Stimulated activated CD8-positive, alpha-beta memory T cell treated with anti-CD3 and anti-CD28 coated beads, Interleukin-15, amount 100 ng/mL, for 24 hours (primary cell): ENCODE measurements around the gene GNB5.
"Not testable (repeated sequence)": the region's sequence is repeated elsewhere in the genome, so short reads cannot be mapped to it uniquely, and the experiment has no call there.

Source experiments
- DNase-seq: peaks from one replicate; pipeline ENCODE4 v3.0.0-alpha.2; 2020; ENCODE audit warnings: low read depth

Gene GNB5

GRCh38 chr15:52191207-52191606 is at the start of gene GNB5:
Gene GNB5, minus strand, starts transcription at chr15:52191392. Its CDS starts 6,716 bp downstream, at chr15:52184676.
- DNase-seq = no peak

- no peak for DNase-seq
Measured at GRCh38 chr15:52240166-52240565, 49.0 kb upstream of the GNB5 start.

- DNase-seq = not testable (repeated sequence)
Measured at GRCh38 chr15:52238989-52239525, 47.9 kb upstream of the GNB5 start.

GRCh38 chr15:52238149-52238548 is 47.0 kb upstream of the GNB5 start:
- no peak for DNase-seq

GRCh38 chr15:52236013-52236412 is 44.8 kb upstream of the GNB5 start:
- DNase-seq = no peak

GRCh38 chr15:52234596-52235541 is 43.7 kb upstream of the GNB5 start:
- no peak for DNase-seq

GRCh38 chr15:52233405-52233804 is 42.2 kb upstream of the GNB5 start:
- DNase-seq = no peak

GRCh38 chr15:52232327-52232726 is 41.1 kb upstream of the GNB5 start:
- no peak for DNase-seq

GRCh38 chr15:52230073-52230472 is 38.9 kb upstream of the GNB5 start:
- no peak for DNase-seq

- no peak for DNase-seq
Measured at GRCh38 chr15:52228921-52229320, 37.7 kb upstream of the GNB5 start.

- no peak for DNase-seq
Measured at GRCh38 chr15:52227456-52227855, 36.3 kb upstream of the GNB5 start.

- no peak for DNase-seq
Measured at GRCh38 chr15:52225230-52225629, 34.0 kb upstream of the GNB5 start.

- no peak for DNase-seq
Measured at GRCh38 chr15:52224211-52224610, 33.0 kb upstream of the GNB5 start.

- DNase-seq = no peak
Measured at GRCh38 chr15:52221730-52222129, 30.5 kb upstream of the GNB5 start.

- no peak for DNase-seq
Measured at GRCh38 chr15:52220937-52221660, 29.9 kb upstream of the GNB5 start.

- no peak for DNase-seq
Measured at GRCh38 chr15:52220251-52220650, 29.1 kb upstream of the GNB5 start.

GRCh38 chr15:52218816-52219215 is 27.6 kb upstream of the GNB5 start:
- no peak for DNase-seq

GRCh38 chr15:52218371-52218770 is 27.2 kb upstream of the GNB5 start:
- no peak for DNase-seq

GRCh38 chr15:52217186-52217585 is 26.0 kb upstream of the GNB5 start:
- no peak for DNase-seq

- no peak for DNase-seq
Measured at GRCh38 chr15:52214553-52214952, 23.4 kb upstream of the GNB5 start.

- DNase-seq = no peak
Measured at GRCh38 chr15:52213206-52213605, 22.0 kb upstream of the GNB5 start.

- DNase-seq = peak; percentile 21
Measured at GRCh38 chr15:52208306-52208946, 17.2 kb upstream of the GNB5 start.
